Measurements from ENCODE around the gene KIRREL3. TPM values are rescaled to one million over a fixed set of nuclear protein-coding genes. Genes with fewer than 3 reads are reported as not detected.
A peak's percentile ranks its signal among the peaks of the same experiment; 100 is the strongest.

Gene KIRREL3
- total and polyA plus RNA-seq, 2 of the 4 experiments (the other 2 are of a cell fraction), result 10.9 to 15.9 TPM

DNA sequence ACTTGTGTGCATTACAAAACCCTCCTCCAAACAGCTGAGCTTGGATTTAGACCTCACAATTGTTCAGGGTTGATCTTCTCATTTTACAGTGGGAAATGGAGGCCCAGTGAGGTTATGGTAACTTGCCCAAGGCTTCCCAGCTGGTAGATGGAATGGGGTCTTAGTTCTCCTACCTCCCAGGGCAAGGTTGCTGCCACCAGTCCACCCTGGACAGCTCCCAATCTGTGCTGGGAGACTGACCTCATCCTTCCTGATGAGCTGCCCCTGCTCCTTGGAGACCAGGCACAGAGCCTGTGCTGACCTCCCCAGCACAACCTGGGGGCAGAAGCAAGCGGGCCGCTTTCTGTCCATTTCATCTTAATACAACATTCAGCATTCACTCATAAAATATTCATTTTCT lies 454.4 kb downstream of the KIRREL3 start:
- no TSS peak for BruUV-seq (replicated peaks)
- H2BK15ac ChIP-seq (ENCODE audit: low read depth, low read length), result no peak overlapping the region
- POLR2A ChIA-PET (ENCODE audit: unreplicated experiment), result no interaction called here
- CTCF ChIA-PET, result no interaction called here
- DNase-seq (peak; percentile 21), ATAC-seq (ENCODE audit: low read depth) (no peak)
- in situ Hi-C loops (cut with MboI; ENCODE audit: low sequenced_read_pairs), result no loop called here
- H3K4me1 ChIP-seq (ENCODE audit: control insufficient read depth, insufficient read depth, low read length), result peaks cover 3% of the 10 kb centered on the region
- no peak overlapping the region for H3K18ac ChIP-seq (ENCODE audit: low read depth, low read length)
- H2BK120ac ChIP-seq (ENCODE audit: low read depth, low read length), result no peak overlapping the region
- H3K9ac ChIP-seq (ENCODE audit: low read depth, low read length), result no peak overlapping the region
- no CpG with 5 or more reads among the region's 2 CpGs for WGBS, 2 experiments (ENCODE audit: extremely low coverage in 2 of 2, insufficient read length in 1 of 2)
- H3K23ac ChIP-seq (ENCODE audit: low read depth, low read length), result no peak overlapping the region
- no peaks in the 10 kb centered on the region for H3K36me3 ChIP-seq (ENCODE audit: control insufficient read depth, insufficient read depth, low read length)
- H3K27me3 ChIP-seq (ENCODE audit: control insufficient read depth, insufficient read depth, low read length), result no peaks in the 10 kb centered on the region
- H4K91ac ChIP-seq (ENCODE audit: insufficient read depth, low read depth, low read length), result no peak overlapping the region
- H2AFZ ChIP-seq (replicated peaks; ENCODE audit: low read length, poor library complexity), result no peak overlapping the region
- H3K9me3 ChIP-seq (ENCODE audit: control insufficient read depth, insufficient read depth, low read length), result no peaks in the 10 kb centered on the region
- H3K56ac ChIP-seq (ENCODE audit: extremely low read depth, insufficient read depth, low read length), result no peak overlapping the region
- intact Hi-C loops (cut with micrococcal nuclease), result no loop called here
- peaks cover 27% of the 10 kb centered on the region; the same call in 1 of the 2 replicates for H4K20me1 ChIP-seq (ENCODE audit: insufficient read depth, low read length)
- TF ChIP-seq POLR2A (IDR thresholded peaks at IDR 0.05; ENCODE audit: low read depth, low read length) (no peak), MAFK (IDR thresholded peaks at IDR 0.05; ENCODE audit: low read depth, low read length) (no peak), RAD21 (IDR thresholded peaks at IDR 0.05; ENCODE audit: low read length) (no peak), RFX5 (IDR thresholded peaks at IDR 0.05; ENCODE audit: low read depth, low read length) (no peak), NFE2L2 (IDR thresholded peaks at IDR 0.05; ENCODE audit: low read depth, low read length) (no peak), SMC3 (IDR thresholded peaks at IDR 0.05; ENCODE audit: low read depth, low read length) (no peak), FOS (IDR thresholded peaks at IDR 0.05; ENCODE audit: low read depth, low read length) (no peak), CEBPB (IDR thresholded peaks at IDR 0.05; ENCODE audit: low read depth, low read length) (no peak), MAZ (IDR thresholded peaks at IDR 0.05; ENCODE audit: borderline replicate concordance, low read depth, low read length) (no peak), BHLHE40 (IDR thresholded peaks at IDR 0.05; ENCODE audit: low read depth, low read length) (no peak), MXI1 (IDR thresholded peaks at IDR 0.05; ENCODE audit: borderline replicate concordance, low read depth, low read length) (no peak), CHD1 (IDR thresholded peaks at IDR 0.05; ENCODE audit: low read depth, low read length) (no peak), RCOR1 (IDR thresholded peaks at IDR 0.05; ENCODE audit: insufficient replicate concordance, low read length) (no peak)
- TF ChIP-seq, protein P1, sequence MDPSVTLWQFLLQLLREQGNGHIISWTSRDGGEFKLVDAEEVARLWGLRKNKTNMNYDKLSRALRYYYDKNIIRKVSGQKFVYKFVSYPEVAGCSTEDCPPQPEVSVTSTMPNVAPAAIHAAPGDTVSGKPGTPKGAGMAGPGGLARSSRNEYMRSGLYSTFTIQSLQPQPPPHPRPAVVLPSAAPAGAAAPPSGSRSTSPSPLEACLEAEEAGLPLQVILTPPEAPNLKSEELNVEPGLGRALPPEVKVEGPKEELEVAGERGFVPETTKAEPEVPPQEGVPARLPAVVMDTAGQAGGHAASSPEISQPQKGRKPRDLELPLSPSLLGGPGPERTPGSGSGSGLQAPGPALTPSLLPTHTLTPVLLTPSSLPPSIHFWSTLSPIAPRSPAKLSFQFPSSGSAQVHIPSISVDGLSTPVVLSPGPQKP (IDR thresholded peaks at IDR 0.05; ENCODE audit: borderline replicate concordance, low read depth, low read length), result no peak
- TF ChIP-seq, protein P2, sequence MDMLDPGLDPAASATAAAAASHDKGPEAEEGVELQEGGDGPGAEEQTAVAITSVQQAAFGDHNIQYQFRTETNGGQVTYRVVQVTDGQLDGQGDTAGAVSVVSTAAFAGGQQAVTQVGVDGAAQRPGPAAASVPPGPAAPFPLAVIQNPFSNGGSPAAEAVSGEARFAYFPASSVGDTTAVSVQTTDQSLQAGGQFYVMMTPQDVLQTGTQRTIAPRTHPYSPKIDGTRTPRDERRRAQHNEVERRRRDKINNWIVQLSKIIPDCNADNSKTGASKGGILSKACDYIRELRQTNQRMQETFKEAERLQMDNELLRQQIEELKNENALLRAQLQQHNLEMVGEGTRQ (IDR thresholded peaks at IDR 0.05; ENCODE audit: low read depth, low read length), result no peak
- TF ChIP-seq, protein P3, sequence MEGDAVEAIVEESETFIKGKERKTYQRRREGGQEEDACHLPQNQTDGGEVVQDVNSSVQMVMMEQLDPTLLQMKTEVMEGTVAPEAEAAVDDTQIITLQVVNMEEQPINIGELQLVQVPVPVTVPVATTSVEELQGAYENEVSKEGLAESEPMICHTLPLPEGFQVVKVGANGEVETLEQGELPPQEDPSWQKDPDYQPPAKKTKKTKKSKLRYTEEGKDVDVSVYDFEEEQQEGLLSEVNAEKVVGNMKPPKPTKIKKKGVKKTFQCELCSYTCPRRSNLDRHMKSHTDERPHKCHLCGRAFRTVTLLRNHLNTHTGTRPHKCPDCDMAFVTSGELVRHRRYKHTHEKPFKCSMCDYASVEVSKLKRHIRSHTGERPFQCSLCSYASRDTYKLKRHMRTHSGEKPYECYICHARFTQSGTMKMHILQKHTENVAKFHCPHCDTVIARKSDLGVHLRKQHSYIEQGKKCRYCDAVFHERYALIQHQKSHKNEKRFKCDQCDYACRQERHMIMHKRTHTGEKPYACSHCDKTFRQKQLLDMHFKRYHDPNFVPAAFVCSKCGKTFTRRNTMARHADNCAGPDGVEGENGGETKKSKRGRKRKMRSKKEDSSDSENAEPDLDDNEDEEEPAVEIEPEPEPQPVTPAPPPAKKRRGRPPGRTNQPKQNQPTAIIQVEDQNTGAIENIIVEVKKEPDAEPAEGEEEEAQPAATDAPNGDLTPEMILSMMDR (conservative IDR thresholded peaks at IDR 0.05; ENCODE audit: low read depth, low read length), result no peak
- no peak overlapping the region for H2BK5ac ChIP-seq (ENCODE audit: low read depth, low read length, poor library complexity, severe bottlenecking)
- H3K14ac ChIP-seq (replicated peaks; ENCODE audit: low read depth, low read length), result no peak overlapping the region
- no peak overlapping the region for H3K27ac ChIP-seq (ENCODE audit: insufficient read depth, low read length)
- dilution Hi-C loops (cut with HindIII; ENCODE audit: low sequenced_read_pairs, unreplicated experiment), result no loop called here
- no peak overlapping the region for H2BK20ac ChIP-seq (ENCODE audit: low read depth, low read length)
- no peak overlapping the region for H3K4me2 ChIP-seq (ENCODE audit: low read depth, low read length)
- 0 out of 4 replicates have a peak, but pooled peaks cover 0 to 2% of the 10 kb centered on the region in 2 experiments for H3K79me1 ChIP-seq (ENCODE audit: low read depth in 1 of 2, low read length in 2 of 2)
- H4K8ac ChIP-seq (ENCODE audit: low read depth in 2 of 2, low read length in 2 of 2), result no peak overlapping the region
- peaks cover 11% of the 10 kb centered on the region for H3K9me1 ChIP-seq (ENCODE audit: insufficient read depth, low read length)
- H4K5ac ChIP-seq (ENCODE audit: low read depth, low read length), result no peak overlapping the region
- H2AK9ac ChIP-seq (replicated peaks; ENCODE audit: low read depth, low read length, poor library complexity), result no peak overlapping the region
- no peak overlapping the region for H3K4me3 ChIP-seq (ENCODE audit: insufficient read depth, low read depth, low read length)
- H3K4ac ChIP-seq (ENCODE audit: low read depth, low read length), result no peak overlapping the region
- H2AK5ac ChIP-seq (ENCODE audit: low read depth, low read length), result no peak overlapping the region

All from IMR-90 (cell line).